ENCODE data around the gene TK1.

The TK1 gene

GRCh38 chr17:78230996-78231935 lies 44.4 kb upstream of the TK1 start, which contains the start of gene TMEM235:
Gene TMEM235 (plus strand): TSS chr17:78231631. CDS start chr17:78232024, 393 bp downstream.
- DNase-seq (ENCODE audit: low read depth in 1 of 2, low spot score in 1 of 2), result no peak
- Histone ChIP-seq H3K4me3 (replicated peaks; ENCODE audit: insufficient read depth, low read length) (no peak within 1 kb of the TSS), H3K27me3 (ENCODE audit: insufficient read depth, poor library complexity, severe bottlenecking) (peaks cover 34% of the 10 kb centered on the region), H3K27ac (replicated peaks) (no peak within 1 kb of the TSS)
- TF ChIP-seq GABPA (IDR thresholded peaks at IDR 0.05; ENCODE audit: low read depth) (no peak), POLR2AphosphoS5 (IDR thresholded peaks at IDR 0.05; ENCODE audit: low read depth) (no peak), REST (IDR thresholded peaks at IDR 0.05; ENCODE audit: insufficient replicate concordance, low read depth) (no peak), CTCF (IDR thresholded peaks at IDR 0.05; ENCODE audit: insufficient read depth, low read length) (no peak), SPI1 (IDR thresholded peaks at IDR 0.05; ENCODE audit: borderline replicate concordance, low read depth) (no peak)

GRCh38 chr17:78230252-78230962 lies 43.6 kb upstream of the TK1 start:
- Histone ChIP-seq H3K4me3 (replicated peaks; ENCODE audit: insufficient read depth, low read length) (no peak overlapping the region), H3K27me3 (ENCODE audit: insufficient read depth, poor library complexity, severe bottlenecking) (peaks cover 34% of the 10 kb centered on the region)
- TF ChIP-seq GABPA (IDR thresholded peaks at IDR 0.05; ENCODE audit: low read depth) (no peak), POLR2AphosphoS5 (IDR thresholded peaks at IDR 0.05; ENCODE audit: low read depth) (no peak), CTCF (IDR thresholded peaks at IDR 0.05; ENCODE audit: insufficient read depth, low read length) (no peak), REST (IDR thresholded peaks at IDR 0.05; ENCODE audit: insufficient replicate concordance, low read depth) (no peak), SPI1 (IDR thresholded peaks at IDR 0.05; ENCODE audit: borderline replicate concordance, low read depth) (no peak)

GRCh38 chr17:78228176-78228575 lies 41.3 kb upstream of the TK1 start:
- peaks cover 34% of the 10 kb centered on the region for H3K27me3 ChIP-seq (ENCODE audit: insufficient read depth, poor library complexity, severe bottlenecking)
- TF ChIP-seq SPI1 (IDR thresholded peaks at IDR 0.05; ENCODE audit: borderline replicate concordance, low read depth) (no peak), POLR2AphosphoS5 (IDR thresholded peaks at IDR 0.05; ENCODE audit: low read depth) (no peak)
- H3K4me3 ChIP-seq (replicated peaks; ENCODE audit: insufficient read depth, low read length), result no peak overlapping the region
- no peak for DNase-seq (ENCODE audit: low read depth in 1 of 2, low spot score in 1 of 2)
- H3K27ac ChIP-seq (replicated peaks), result no peak overlapping the region

More at GRCh38 chr17:78230252-78230962, 43.6 kb upstream of the TK1 start:
- DNase-seq (ENCODE audit: low read depth in 1 of 2, low spot score in 1 of 2), result no peak
- H3K27ac ChIP-seq (replicated peaks), result no peak overlapping the region

GRCh38 chr17:78227455-78227916 lies 40.6 kb upstream of the TK1 start:
- peaks cover 30% of the 10 kb centered on the region for H3K27me3 ChIP-seq (ENCODE audit: insufficient read depth, poor library complexity, severe bottlenecking)
- 0 out of 2 replicates have a peak, but pooled peaks have one; percentile 26 for TF ChIP-seq POLR2AphosphoS5 (IDR thresholded peaks at IDR 0.05; ENCODE audit: low read depth)
- TF ChIP-seq SPI1 (IDR thresholded peaks at IDR 0.05; ENCODE audit: borderline replicate concordance, low read depth), result no peak
- no peak for TF ChIP-seq CTCF (IDR thresholded peaks at IDR 0.05; ENCODE audit: insufficient read depth, low read length)
- H3K27ac ChIP-seq (replicated peaks), result no peak overlapping the region
- no peak overlapping the region for H3K4me3 ChIP-seq (replicated peaks; ENCODE audit: insufficient read depth, low read length)
- DNase-seq (ENCODE audit: low read depth in 1 of 2, low spot score in 1 of 2), result peak in 1 of 2 experiments; percentile 44
